Sciatic nerve (tissue), 1 donor: ENCODE measurements around the gene PCDHAC2. TPM values are rescaled to one million over a fixed set of nuclear protein-coding genes. Genes with fewer than 3 reads are reported as not detected.

Experiments
- total RNA-seq: library from RNA; stranded (reverse); fragmentation: NEBNext Ultra II Directional; extraction: Animal tissue kit (Norgen Biotek cat#: 25700); gene quantifications from one replicate; pipeline ENCODE4 v1.2.1, GENCODE V29; 2021
- donor health status: DM: no; HTN: no; CAD: no.

The PCDHAC2 gene
- total RNA-seq, 1 donor from 2014 or later = 2.4 TPM

Other genes starting within 250 kb of the PCDHAC2 start
- gene PCDHA1, start 180.3 kb upstream of the PCDHAC2 start, total RNA-seq = not detected
- gene PCDHA2, start 171.6 kb upstream of the PCDHAC2 start, total RNA-seq = 0.13 TPM
- gene PCDHA3, start 165.4 kb upstream of the PCDHAC2 start, total RNA-seq = 0.71 TPM
- gene PCDHA4, start 159.4 kb upstream of the PCDHAC2 start, total RNA-seq = 0.85 TPM
- gene PCDHA5, start 144.9 kb upstream of the PCDHAC2 start, total RNA-seq = 0.27 TPM
- gene PCDHA6, start 138.5 kb upstream of the PCDHAC2 start, total RNA-seq = 0.76 TPM
- gene PCDHA7, start 132.2 kb upstream of the PCDHAC2 start, total RNA-seq = 0.45 TPM
- gene PCDHA8, start 125.3 kb upstream of the PCDHAC2 start, total RNA-seq = 0.40 TPM
- gene PCDHA9, start 118.1 kb upstream of the PCDHAC2 start, total RNA-seq = 0.45 TPM
- 2.9 TPM for gene PCDHA10, start 110.6 kb upstream of the PCDHAC2 start, total RNA-seq
- 1.4 TPM for gene PCDHA11, start 97.5 kb upstream of the PCDHAC2 start, total RNA-seq
- 5.8 TPM for gene PCDHA12, start 91.2 kb upstream of the PCDHAC2 start, total RNA-seq
- 0.85 TPM for gene PCDHA13, start 84.4 kb upstream of the PCDHAC2 start, total RNA-seq
- gene PCDHAC1, start 40.2 kb upstream of the PCDHAC2 start, total RNA-seq = 0.71 TPM
- gene PCDHB1, start 84.9 kb downstream of the PCDHAC2 start, total RNA-seq = 0.09 TPM
- 3.8 TPM for gene PCDHB2, start 128.1 kb downstream of the PCDHAC2 start, total RNA-seq
- gene PCDHB3, start 134.0 kb downstream of the PCDHAC2 start, total RNA-seq = 4.5 TPM
- gene PCDHB4, start 155.3 kb downstream of the PCDHAC2 start, total RNA-seq = 12.2 TPM
- gene PCDHB5, start 168.7 kb downstream of the PCDHAC2 start, total RNA-seq = 4.4 TPM
- gene PCDHB6, start 183.6 kb downstream of the PCDHAC2 start, total RNA-seq = 2.4 TPM
- 5.0 TPM for gene PCDHB7, start 206.2 kb downstream of the PCDHAC2 start, total RNA-seq
- 4.5 TPM for gene PCDHB8, start 211.3 kb downstream of the PCDHAC2 start, total RNA-seq
- gene PCDHB16, start 215.9 kb downstream of the PCDHAC2 start, total RNA-seq = 9.5 TPM
- 3.7 TPM for gene PCDHB9, start 220.7 kb downstream of the PCDHAC2 start, total RNA-seq
- 5.3 TPM for gene PCDHB10, start 225.9 kb downstream of the PCDHAC2 start, total RNA-seq
- gene PCDHB11, start 233.2 kb downstream of the PCDHAC2 start, total RNA-seq = 9.9 TPM
- 6.6 TPM for gene PCDHB12, start 242.2 kb downstream of the PCDHAC2 start, total RNA-seq
- gene PCDHB13, start 247.4 kb downstream of the PCDHAC2 start, total RNA-seq = 4.9 TPM